Cardiac septum (tissue), 1 donor: ENCODE results near the gene ADAMTS2. TPM values are rescaled to one million over a fixed set of nuclear protein-coding genes. Genes with fewer than 3 reads are reported as not detected.

Source experiments
- DNase-seq: peaks from one replicate; pipeline ENCODE4 v3.0.0-alpha.2; 2020; ENCODE audit warnings: low spot score
- intact Hi-C: fragments of 100-400 bp; cut with DNase I; formaldehyde crosslinking; loops from one replicate; pipeline ENCODE4 v1.14.0; 2022
- total RNA-seq: library from RNA; stranded (reverse); fragmentation: NEBNext Ultra II Directional; extraction: Animal tissue kit (Norgen Biotek cat#: 25700); gene quantifications from one replicate; pipeline ENCODE4 v1.2.1, GENCODE V29; 2021
- donor health status: DM: no; HTN: no; CAD: no.

Gene ADAMTS2
- total RNA-seq, 1 donor from 2014 or later = 5.9 TPM

GRCh38 chr5:179263391-179264052 is 81.7 kb downstream of the ADAMTS2 start:
- intact Hi-C loops = no loop called here
- DNase-seq = peak; percentile 51

DNA sequence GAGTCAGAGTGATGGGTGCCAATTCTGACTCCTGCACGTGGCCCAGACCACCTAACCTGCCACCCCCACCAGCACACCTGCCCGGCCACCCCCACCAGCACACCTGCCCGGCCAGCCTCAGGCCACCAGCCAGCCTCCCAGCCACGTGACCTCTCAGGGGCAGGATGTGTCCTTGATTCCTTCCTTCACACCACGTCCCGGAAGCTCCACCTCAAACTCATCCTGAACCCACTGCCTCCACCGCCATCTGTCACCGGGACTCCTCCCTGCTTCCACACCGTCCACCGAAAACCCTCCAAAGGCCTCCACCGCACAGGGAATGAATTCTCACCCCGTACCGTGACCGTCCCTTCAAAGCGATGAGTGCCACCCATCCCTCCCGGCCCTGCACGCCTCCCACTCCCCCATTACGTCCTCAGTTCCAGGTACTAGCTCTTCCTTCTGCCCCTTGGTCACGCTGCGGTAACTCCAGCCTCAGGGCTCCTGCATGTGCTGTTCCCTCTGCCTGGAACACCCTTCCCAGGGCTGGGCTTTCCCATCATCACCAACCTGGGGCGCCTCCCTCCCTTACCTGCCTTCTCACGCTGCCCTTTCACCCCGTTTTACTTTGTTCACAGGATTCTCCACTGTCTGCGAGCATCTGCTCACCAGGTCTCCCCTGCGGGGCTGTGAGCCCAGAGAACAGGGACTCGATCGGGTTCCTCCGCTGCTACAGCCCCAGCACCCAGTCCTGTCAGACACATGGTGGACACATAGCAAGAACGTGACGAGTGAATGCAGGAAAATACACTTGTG is 82.9 kb downstream of the ADAMTS2 start:
- intact Hi-C loops = no loop called here
- peak; percentile 69 for DNase-seq

- intact Hi-C loops = no loop called here
- peak; percentile 70 for DNase-seq
Observed at GRCh38 chr5:179261301-179262125, 83.7 kb downstream of the ADAMTS2 start.

DNA sequence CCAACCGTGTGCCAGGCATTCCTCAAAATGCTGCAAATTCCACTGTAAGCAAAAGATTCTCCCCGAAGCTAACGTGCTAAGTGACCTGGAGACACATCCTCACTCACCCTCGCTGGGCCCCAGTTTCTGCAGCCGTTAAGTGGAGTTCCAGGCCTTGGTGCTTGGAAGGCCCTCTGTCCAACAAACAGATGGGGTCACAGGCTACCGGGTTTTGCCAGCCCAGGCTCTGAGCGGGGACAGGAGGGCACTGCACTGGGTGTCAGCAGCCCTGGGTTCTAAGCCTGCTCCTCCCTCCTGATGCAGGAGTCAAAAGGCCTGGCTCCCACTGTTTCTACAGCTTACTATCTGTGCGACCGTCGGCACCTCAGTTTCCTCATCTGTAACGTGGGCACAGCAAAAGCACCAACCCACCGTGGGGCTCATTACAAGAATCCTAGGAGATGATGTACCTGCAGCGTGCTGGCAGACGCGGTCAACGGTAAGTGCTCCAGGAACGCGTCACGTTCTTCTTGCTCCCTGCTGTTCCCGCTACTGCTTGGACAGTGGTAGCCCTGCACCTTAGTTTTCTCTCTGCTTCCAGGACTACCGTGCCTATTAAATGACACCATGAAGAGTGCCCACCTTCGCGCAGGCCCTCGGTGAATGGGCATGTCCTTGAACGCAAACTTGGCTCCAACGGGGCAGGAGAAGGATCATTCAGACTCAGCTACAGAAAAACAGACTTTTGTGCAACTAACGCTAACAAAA is 84.8 kb downstream of the ADAMTS2 start:
- DNase-seq = peak; percentile 70
- intact Hi-C loops = no loop called here

DNA sequence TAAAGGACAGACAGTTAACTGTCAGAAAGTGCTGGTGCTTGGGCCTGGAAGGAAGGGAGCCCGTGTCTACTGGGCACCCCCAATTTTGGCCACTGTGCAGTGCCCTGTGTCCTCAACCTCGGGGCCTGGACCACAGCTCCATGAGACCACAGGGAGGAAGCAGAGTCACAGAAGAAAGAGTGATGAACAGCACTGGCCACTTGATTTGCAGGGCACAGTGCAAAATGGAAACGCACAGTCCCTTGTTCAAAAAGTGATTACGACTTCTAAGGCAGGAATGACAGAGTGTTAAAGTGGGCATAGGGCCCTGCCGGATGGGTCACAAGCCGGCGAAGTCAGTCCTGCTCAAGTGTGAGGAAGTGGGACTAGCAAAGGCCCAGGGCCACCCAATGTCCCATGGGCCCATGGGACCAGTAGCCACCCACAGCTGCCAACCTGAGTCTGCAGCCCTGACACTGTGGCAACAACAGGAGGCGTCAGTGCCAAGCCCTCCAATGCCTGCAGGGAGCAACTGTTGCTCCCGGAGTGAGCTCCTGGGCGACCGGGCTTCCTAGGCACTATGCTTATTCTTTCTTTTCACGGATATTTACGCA is 85.4 kb downstream of the ADAMTS2 start:
- DNase-seq = peak; percentile 67
- intact Hi-C loops = no loop called here

DNA sequence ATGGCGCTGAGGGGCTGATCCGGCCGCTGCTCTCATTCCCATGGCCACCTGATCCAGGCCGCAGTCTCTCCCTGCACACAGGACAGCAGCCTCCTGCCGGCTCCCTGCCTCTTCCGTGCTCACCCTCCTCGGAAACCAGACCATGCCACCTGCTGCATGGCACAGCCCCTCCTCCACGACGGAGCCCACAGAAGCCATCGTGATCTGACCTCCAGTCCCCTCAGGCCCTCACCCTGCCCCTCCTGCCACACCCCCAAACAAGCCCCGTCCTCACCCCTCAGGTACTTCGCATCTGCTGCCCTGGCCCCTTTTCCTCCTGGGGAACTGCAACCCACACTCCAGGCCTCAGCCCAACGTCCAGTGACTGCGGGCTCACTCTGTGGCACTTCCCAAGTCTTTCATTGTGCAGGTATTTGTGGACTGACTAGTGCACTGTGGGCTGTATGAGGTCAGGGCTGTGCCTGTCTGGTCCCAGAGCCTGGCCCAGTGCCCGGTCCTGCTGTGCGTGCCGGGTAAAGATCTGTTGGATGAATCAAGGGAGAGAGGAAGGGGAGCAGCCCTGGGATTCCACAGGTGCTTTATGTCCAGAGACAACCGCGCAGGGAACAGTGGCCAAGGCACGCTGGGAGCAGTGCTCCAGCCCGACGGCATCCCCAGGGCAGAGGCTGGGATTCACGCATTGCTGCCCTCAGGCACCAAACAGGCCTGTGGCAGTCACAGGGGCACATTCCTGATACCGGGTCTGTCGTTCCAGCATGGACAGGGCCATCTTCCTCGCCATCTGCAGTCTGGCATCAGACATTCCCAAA is 86.1 kb downstream of the ADAMTS2 start:
- intact Hi-C loops = no loop called here
- DNase-seq = peak; percentile 74

GRCh38 chr5:179258001-179258921 is 87.0 kb downstream of the ADAMTS2 start:
- intact Hi-C loops = no loop called here

DNA sequence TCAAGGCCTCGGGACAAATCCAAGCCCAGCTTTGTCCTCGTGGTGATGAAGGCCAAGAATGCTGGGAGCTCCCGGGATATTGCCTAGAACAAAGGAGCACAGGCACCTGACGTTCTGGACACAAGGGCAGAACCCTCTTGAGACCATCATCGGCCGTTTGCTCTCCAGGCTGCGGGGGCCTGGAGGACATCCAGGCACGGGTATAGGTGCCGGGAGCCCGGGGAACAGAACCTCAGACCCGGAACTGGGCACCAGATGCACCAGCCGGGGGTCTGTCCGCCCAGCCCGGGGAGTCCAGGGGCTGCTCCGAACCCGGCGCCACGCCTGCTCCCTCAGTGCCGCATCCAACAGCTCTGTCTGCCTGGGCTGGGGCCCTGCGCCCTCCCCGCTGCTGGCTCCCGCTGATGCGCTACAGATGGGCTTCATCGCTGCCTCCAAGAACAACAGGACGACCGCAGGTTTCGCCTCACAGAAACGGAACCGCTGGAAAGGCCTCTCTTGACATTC is 88.0 kb downstream of the ADAMTS2 start:
- intact Hi-C loops = no loop called here
- DNase-seq = peak; percentile 77

More at GRCh38 chr5:179258001-179258921, 87.0 kb downstream of the ADAMTS2 start:
- DNase-seq = peak; percentile 68

- DNase-seq = peak; percentile 71
Observed at GRCh38 chr5:179256328-179257175, 88.7 kb downstream of the ADAMTS2 start.

DNA sequence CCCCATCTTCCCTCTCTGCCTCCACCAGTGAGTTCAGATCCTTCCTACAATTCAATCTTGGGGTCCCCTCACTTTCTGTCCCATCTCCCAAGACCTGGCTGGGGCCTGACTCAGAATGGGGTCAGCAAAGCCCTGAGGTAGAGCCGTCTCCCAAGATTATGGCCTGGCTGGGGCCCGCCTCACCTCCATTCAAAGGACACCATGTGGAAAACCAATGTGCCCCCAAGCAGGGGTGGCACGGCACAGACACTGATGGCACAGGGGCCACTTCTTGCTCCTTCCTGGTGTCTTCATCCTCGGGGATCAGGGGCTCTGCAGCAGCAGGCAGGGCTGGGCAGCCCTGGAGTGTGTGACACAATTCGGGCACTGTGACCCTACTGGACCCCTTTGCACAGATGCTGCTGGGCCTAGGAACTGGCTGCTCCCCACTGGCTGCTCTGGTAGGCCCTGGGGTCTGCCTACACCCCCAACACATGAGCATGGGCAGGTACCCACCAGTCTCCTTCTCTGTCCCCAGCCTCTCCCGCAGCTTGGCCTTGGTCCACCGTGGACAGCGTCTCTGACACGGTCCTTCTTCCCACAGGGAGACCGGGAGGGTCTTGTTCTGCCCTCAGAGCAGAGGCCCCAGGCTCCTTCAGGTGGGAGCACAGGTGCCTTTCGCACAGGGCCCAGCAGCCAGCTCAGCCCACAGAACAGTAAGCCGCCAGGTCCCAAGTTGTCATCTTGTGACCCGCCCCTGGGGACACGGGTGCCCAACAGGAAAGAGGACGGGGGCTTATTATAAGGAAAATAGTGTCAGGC is 89.5 kb downstream of the ADAMTS2 start:
- intact Hi-C loops = no loop called here
- peak; percentile 68 for DNase-seq

More at GRCh38 chr5:179256328-179257175, 88.7 kb downstream of the ADAMTS2 start:
- intact Hi-C loops = no loop called here

DNA sequence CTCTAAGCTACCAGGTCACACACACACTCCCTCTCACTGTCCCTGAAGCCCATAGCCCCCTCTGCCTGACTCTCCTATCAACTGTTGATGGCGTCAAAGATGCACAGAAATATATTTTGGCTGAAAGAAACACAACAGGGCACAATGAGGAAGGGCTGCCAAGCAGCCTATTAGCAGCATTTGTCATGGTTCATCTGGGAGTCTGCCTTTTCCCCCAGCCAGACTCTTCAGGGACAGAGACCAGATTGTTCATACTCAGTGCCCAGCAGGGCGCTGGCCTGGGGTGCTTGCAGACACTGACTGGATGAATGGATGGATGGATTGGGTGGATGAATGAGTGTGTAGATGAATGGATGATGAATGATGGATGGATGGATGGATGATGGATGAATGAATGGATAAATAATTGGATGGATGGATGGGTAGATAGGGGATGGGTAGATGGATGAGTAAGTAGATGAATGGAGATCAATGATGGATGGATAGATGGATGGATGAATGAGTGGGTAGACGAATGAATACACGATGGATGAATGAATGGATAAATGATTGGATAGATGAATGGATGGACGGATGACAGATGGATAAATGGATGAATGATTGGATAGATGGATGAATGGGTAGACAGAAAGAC is 90.5 kb downstream of the ADAMTS2 start:
- DNase-seq = peak; percentile 29
- intact Hi-C loops = no loop called here

GRCh38 chr5:179253730-179254129 is 91.5 kb downstream of the ADAMTS2 start:
- intact Hi-C loops = no loop called here
- DNase-seq = peak; percentile 46

DNA sequence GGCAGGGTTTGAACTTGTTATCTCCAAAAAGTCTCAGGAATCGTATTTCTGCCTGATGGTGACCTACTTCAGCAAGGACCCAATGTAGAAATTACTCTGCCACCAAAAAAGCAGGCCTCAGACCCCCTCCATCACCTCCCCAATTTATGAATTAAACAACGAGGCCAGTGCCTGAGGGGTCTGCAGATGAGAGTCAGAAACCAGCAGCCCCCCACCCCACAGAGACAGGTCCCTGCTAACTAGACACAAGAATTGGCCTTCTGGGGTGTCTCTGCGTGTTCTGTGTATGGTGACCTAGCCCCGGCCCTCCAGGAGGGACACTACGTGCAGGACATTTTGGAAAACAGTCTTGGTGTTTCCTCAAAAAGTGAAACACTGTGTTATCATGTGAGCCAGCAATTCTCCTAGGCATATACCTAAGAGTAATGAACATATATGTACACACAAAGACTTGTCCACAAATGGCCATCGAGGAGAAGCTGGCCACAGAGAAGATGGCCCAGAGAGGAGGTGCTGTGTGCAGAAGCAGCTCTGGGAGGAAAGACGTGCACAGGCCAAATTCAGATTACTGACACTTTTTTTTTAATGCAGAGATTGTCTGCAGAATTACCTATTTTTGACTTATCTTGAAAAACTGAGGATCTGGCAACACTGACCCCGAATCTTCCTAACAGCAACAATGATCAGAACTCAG is 93.8 kb downstream of the ADAMTS2 start:
- intact Hi-C loops = no loop called here
- peak; percentile 56 for DNase-seq

DNA sequence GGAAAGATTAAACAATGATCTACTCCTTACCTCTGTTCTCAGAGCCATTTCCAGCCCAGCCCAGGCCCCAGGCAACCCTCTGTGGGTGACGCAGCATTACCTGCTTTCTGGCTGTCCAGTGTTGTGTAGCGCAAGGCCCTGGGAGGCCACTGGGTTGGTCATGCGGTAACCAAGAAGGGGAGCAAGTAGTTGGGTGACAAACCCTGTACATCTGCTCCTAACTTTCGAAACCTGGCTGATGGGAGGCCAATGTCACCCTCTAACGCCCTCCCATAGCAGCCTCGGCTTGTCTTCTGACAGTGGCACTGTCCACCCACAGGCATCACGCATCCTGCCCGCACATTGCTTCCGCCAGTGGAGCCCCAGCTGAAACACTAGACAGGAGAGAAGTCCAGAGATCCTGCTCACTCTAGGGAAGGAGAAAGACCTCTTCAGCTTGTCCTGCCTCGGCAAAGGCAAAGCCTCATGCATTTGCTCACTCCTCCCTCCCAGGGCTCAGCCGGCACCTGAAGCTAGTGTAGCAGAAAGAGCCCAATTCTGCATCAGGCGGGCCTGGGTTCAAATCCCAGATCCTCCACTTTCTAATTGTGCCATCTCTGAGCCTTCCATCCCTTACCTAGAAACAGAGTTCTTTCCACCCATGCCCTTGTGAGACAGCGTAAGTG is 94.6 kb downstream of the ADAMTS2 start:
- intact Hi-C loops = no loop called here
- peak; percentile 77 for DNase-seq
